ENCODE results near the gene NOTCH4.

DNA sequence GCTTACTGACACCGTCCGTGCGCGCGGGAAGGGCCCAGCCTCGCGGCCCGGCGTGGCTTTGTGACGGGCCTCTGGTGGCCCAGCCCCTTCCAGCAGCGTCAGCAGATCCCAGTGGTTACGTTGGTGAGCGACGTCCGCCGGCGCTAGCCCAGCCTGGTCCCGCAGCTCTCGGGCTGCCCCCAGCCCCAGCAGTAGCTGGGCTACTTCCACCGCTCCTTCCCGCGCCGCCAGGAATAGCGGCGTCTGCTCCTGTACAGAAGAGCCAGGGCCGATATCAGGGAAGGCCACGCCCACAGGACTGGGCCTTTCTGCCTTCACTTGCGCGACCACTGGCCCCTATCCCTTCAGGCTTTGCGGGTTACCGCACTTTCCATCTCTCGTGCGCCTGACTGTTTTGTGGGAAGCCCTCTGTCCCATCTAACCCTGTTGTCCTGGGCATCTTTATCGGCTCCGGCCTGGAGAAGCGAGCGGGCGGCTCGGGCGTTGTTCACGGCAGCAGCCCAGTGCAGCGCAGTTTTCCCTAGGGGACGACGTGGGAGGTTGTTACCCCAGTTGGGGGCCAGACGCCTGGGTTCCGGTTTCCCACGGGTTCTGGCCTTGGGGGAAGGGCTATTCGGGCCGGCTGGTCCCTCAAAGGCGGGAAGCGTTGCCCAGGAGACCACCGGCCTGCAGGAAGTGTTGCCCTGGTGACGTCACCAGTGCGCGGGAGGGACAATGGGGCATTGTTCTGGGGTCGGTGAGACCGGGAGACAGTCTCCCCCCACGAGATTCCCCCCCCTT is 27.8 kb downstream of the NOTCH4 start:
- TF ChIP-seq, protein P1, sequence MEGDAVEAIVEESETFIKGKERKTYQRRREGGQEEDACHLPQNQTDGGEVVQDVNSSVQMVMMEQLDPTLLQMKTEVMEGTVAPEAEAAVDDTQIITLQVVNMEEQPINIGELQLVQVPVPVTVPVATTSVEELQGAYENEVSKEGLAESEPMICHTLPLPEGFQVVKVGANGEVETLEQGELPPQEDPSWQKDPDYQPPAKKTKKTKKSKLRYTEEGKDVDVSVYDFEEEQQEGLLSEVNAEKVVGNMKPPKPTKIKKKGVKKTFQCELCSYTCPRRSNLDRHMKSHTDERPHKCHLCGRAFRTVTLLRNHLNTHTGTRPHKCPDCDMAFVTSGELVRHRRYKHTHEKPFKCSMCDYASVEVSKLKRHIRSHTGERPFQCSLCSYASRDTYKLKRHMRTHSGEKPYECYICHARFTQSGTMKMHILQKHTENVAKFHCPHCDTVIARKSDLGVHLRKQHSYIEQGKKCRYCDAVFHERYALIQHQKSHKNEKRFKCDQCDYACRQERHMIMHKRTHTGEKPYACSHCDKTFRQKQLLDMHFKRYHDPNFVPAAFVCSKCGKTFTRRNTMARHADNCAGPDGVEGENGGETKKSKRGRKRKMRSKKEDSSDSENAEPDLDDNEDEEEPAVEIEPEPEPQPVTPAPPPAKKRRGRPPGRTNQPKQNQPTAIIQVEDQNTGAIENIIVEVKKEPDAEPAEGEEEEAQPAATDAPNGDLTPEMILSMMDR (IDR thresholded peaks at IDR 0.05; ENCODE audit: extremely low read depth in 1 of 2, insufficient read depth in 1 of 2, low read depth in 1 of 2, low read length in 2 of 2) = no peak
- TF ChIP-seq POLR2AphosphoS5 (IDR thresholded peaks at IDR 0.05; ENCODE audit: insufficient read depth, low read depth, low read length) = peak; percentile 78
- TF ChIP-seq EZH2 (IDR thresholded peaks at IDR 0.05; ENCODE audit: borderline replicate concordance, low read depth, low read length, severe bottlenecking) = no peak

Measured in endothelial cell of umbilical vein (primary cell).